ENCODE results near the gene SHANK1.

Gene SHANK1

DNA sequence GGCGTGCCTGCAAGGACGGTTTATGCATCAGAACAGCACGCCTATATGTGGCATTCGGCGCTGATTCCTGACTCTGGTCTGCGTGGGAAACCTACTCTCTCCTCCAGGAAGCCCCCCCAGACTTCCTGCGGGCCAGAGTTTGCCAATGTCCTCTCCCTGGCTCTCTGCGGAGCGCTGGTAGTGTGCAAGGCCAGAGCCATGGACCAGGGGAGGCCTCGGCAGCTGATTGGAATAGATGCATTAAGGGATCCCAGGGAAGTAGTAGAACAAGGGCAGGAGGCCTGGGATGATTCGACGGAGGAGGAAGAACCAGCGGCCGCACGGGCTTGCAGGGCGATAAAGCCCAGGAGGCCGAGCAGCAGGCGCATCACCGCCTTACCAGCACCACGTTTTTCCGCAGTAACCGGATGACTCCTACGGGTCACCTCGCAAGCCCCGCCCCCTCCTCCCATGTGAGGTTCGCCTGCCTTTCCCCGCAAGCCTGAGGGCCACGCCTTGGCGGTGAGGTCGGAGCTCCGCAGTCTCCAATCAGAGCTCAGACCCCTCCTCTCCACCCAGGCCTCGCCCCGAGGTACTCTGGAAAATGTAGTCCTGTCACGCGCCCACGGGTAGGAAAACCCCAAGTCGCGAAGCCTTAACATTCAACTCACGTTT lies 8.6 kb upstream of the SHANK1 start:
- ATAC-seq (peak; percentile 77), DNase-seq (peak; percentile 94)

- ATAC-seq (no peak), DNase-seq (no peak)
Measured at GRCh38 chr19:50725911-50726230, 6.3 kb upstream of the SHANK1 start.

- DNase-seq (no peak), ATAC-seq (peak; percentile 50)
Measured at GRCh38 chr19:50725218-50725910, 5.8 kb upstream of the SHANK1 start.

DNA sequence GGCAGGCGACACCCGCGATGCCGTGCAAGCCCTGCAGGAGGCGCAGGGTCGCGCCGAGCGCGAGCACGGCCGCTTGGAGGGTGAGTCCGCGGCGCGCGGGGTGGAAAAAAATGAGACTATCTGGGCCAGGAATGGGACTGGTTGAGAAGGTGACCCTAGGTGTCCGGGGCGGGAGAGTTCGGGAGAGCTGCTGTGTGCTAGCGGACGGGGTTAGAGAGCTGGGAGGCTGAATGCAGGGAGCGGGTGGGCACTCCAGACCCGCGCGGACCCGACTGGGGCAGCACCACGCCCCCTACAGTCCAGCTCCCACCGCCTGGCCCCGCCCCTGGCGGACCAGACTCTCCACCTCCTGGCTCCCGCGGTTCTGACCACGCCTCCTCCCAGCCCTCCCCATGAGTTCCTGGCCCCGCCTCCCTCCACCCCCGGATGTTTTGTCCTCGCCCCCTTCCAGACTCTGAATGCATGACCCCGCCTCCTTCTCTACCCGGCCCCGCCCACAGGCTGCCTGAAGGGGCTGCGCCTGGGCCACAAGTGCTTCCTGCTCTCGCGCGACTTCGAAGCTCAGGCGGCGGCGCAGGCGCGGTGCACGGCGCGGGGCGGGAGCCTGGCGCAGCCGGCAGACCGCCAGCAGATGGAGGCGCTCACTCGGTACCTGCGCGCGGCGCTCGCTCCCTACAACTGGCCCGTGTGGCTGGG lies 5.1 kb upstream of the SHANK1 start:
- peak; percentile 99 for DNase-seq
- ATAC-seq: peak; percentile 78

GRCh38 chr19:50723735-50724521 lies 4.3 kb upstream of the SHANK1 start:
- ATAC-seq (no peak), DNase-seq (no peak)

- no peak for DNase-seq
- ATAC-seq: no peak
Measured at GRCh38 chr19:50723069-50723468, 3.5 kb upstream of the SHANK1 start, which contains the start of gene CLEC11A. Gene CLEC11A (plus strand): TSS chr19:50723364. CDS start chr19:50723526, 162 bp downstream.

DNA sequence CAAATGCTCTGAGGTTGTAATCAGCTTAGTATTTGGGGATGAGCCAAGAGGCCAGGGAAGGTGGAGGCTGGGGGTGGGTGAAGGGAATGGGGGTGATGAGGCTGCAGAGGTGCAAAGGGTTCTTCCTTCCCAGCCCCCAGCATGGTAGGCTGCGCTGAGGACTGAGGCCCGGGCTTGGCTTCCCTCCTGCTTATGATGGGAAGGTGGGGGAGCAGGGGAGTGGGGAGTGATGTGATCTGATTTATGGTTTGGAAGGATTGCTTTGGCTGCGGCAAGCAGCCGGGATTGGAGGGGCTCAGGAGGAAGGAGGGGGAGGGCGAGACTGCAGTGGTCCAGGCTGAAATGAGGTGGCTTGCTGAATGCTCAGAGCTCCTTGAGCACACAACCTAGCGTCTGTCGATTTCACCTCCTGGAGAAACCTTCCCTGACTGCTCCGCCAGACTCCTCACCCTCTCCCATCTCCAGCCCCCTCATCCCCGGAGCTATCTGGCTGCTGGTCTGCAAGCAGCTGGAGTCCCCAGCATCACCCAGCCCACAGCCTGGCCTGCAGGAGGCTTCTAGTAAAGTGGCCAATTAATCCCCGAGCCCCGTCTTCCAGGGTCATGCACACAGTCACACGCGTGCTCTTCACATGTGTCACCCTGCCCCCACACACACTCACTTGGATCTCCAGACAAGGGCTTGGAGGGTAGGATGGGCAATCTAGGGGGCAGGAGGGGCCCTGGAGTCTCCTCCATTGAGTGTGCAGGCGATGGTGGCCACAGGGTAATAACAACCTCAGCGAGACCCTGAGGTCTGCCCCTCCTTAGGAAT lies 2.8 kb upstream of the SHANK1 start:
- no peak for DNase-seq
- no peak for ATAC-seq

GRCh38 chr19:50721441-50722137 lies 2.0 kb upstream of the SHANK1 start:
- DNase-seq: no peak

DNA sequence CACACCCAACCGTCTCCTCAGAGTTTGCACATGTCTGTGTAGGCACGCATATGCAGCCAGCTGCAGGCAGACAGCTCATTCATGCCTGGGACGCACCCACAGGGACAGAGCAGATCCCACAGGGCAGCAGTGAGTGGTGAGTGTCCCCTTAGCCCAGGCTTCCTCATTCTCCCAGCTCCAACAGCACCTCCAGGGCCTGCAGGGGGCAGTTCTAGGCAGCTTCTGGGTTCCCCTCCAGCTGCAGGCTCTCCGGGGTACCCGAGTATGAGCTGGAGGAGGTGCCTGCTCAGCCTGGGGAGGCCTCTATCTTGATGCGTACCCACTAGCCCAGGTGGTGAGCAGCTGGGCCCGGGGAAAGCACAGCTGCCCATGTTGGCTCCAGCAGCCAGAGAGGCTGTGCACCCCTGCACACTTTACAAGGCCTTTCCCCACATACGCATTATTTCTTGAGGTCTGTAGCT lies 1.3 kb upstream of the SHANK1 start:
- DNase-seq (no peak), ATAC-seq (no peak)

More at GRCh38 chr19:50721441-50722137, 2.0 kb upstream of the SHANK1 start:
- no peak for ATAC-seq

DNA sequence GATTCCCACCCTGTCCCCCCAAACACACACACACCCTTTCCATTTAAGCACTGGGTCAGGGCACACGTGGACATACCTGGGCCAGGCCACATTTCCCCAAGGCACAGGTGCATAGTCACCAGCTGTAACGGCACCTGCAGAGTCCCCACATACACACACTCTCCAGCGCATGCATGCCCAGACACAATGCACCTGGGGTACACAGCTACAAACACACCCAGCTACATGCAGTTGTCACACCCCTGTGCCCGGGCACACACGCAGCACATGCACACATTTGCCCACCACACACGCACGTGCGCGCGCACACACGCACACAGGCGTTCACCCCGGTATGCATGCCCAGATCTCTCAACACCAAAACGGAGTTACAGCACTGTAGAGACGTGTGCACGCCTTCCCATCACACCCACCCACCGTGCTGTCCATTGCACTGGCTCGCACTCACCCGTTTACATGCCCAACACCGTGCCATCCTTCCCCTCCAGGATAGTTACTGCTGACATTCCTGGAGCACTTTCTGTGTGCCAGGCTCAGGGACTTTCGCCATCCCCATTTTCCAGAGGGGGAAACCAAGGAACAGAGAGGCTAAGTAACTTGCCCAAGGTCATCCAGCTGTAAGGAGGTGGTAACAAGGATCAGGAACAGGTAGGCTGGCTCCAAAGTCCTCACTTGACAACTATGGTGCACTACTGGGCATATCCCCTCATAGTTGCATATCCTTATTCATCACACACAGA lies 749 bp upstream of the SHANK1 start:
- ATAC-seq (no peak), DNase-seq (no peak)

DNA sequence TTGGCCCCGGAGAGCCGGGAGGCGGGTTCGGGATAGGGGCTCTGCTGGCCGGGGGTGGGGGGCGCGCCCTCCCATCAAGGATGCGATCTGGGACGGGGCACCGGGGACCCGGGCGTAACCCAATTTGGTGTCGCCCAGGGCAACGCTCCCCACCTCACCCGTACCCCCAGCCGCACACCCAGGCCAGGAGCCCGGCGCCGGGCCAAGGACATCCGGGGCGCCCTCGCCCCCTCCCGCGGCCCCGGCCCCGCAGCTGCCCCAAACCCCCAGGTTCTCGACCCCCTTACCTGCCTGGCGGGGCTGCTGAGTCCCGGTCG lies 525 bp downstream of the SHANK1 start:
- DNase-seq (no peak), ATAC-seq (no peak)

- no peak for ATAC-seq
- peak; percentile 38 for DNase-seq
Measured at GRCh38 chr19:50718255-50719118, 1.1 kb downstream of the SHANK1 start.

DNA sequence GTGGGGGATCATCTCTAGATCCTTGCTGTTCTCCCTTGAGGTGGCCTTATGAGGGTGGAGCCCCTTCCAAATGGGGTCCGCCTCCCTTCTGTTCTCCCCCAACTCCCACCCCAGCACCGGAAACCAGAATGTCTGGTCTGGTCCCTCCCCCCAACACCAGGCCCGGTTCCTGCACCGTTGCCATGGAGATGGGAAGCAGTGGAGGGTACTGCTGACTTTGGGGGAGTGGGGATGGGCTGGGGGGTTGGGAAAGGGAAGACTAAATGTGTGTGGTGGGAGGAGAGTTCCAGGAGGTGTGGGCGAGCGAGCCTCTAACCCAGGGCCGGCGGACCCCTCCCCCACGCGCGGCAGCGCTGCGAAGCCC lies 1.7 kb downstream of the SHANK1 start:
- no peak for DNase-seq
- no peak for ATAC-seq

- DNase-seq (no peak), ATAC-seq (no peak)
Measured at GRCh38 chr19:50717026-50717723, 2.4 kb downstream of the SHANK1 start.

GRCh38 chr19:50716178-50717025 lies 3.2 kb downstream of the SHANK1 start:
- DNase-seq: no peak
- no peak for ATAC-seq

DNA sequence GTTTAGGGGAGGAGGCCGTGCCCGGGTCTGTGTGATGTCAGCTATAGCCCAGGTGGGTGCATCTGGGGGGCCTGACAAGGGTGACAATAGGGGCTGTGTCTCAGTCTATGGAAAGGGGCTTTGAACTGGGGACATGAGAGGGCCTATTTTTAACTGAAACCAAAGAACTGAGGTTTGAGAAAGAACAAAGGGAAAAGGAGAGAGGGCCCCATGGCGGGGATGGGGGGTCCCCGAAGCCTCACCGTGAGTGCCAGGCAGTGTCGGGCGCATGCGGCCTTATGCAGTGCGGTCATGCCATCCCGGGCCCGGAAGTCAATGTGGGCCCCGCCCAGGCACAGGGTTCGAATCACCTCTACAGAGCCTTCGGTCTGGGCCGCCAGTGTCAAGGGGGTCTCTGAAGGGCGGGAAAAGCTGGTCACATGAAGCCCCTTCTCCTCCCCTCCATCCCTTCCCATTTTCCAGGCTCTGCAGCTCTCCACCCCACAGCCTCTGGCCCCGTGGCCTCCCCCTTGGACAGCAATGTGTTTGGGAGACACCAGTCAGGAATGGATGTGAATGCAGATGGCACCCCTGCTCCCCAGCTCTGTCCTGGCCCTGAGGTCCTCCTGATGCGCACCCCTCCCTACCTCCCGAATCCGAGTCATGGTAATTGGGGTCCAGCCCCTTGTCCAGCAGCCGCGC lies 5.9 kb downstream of the SHANK1 start:
- peak; percentile 38 for DNase-seq
- peak; percentile 7 for ATAC-seq

DNA sequence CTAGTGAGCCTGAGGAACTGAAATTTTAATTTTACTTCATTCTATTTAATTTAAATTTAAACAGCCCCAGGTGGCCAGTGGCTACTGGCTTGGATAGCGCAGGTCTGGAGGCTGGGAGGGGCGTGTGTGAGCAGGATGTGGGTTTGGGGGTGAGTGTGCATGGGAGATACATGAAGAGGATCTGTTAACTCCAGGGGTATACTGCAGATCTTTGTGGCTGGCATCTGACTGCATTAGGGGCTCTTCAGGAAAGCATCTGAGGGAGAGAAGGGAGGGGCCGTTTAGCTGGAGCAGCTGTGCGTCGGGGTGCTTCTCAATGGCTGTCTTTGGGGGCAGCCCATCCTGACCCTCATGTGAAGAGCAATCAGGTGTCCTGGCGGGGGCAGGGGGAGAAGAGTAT lies 6.8 kb downstream of the SHANK1 start:
- ATAC-seq: no peak
- no peak for DNase-seq
